ENCODE measurements around the gene GALNT16.

GRCh38 chr14:69321601-69322330 is 61.8 kb downstream of the GALNT16 start:
- TF ChIP-seq REST (IDR thresholded peaks at IDR 0.05; ENCODE audit: insufficient read depth in 1 of 2, low read depth in 2 of 2, low read length in 2 of 2) (no peak), POLR2AphosphoS5 (IDR thresholded peaks at IDR 0.05; ENCODE audit: low read depth, low read length) (no peak), SIN3A (IDR thresholded peaks at IDR 0.05; ENCODE audit: borderline replicate concordance, insufficient read depth, low read length) (no peak), TAF1 (IDR thresholded peaks at IDR 0.05; ENCODE audit: borderline replicate concordance, insufficient read depth, low read length) (no peak), FOXP2 (optimal IDR thresholded peaks at IDR 0.05; ENCODE audit: borderline replicate concordance, extremely low read depth, extremely low read length, insufficient read depth) (no peak)

All from PFSK-1 (cell line).